SK-N-MC (cell line): Measurements from ENCODE around the gene TMEM161B.

Source experiments
- EZH2 ChIP-seq: fragments of 200-600 bp; sonication (generic); IDR thresholded peaks from one replicate; pipeline ENCODE4 v1.6.1; 2017; ENCODE audit warnings: antibody characterized with exemption
- FOXP2 ChIP-seq: optimal IDR thresholded peaks from 2 replicates; pipeline ENCODE3; 2011; ENCODE audit warnings: mild to moderate bottlenecking, moderate library complexity; ENCODE audit not compliant: insufficient read depth; ENCODE audit errors: extremely low read length, control extremely low read depth
- POLR2AphosphoS5 ChIP-seq: IDR thresholded peaks from 2 replicates; pipeline ENCODE4 v1.6.1; 2012; ENCODE audit warnings: mild to moderate bottlenecking, low read depth, low read length, borderline replicate concordance

DNA sequence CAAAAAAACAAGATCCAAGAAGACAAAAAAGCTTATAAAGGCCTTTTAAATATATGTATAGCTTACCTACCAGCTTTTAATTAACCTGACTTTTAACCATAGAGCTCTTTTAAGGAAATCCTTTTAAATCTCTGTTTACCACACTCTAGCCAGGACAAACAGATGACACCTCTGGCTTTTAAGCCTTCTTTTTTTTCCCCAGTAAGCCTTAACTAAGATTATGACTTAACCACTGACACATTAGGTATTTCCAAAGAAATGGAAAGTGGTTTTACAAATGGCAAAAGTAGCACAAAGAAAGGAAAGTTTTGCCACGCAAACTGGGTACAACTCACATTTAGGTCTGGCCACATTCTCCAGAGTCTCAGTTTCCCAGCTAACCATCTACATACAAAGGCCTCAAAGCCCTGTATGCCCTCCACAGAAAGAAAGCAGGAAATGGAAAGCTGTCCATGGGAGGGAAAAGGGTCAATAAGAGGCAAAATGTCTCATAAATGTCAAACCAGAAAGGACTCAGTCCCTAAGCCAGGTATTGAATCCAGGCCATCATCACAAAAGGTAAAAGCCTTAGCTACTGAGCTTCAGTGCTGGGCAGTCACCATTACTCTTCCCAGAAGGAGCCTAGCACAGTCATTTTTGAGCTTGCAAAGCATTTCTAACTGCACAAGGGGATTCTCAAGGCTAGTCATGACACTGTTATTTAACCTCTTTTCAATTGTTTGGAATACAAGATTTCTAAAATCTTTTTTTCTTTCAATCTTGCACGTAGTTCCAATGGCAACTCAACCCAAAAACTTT lies 19.7 kb downstream of the TMEM161B start:
- TF ChIP-seq EZH2 (no peak), POLR2AphosphoS5 (no peak), FOXP2 (no peak)
